Measurements from ENCODE around the gene FKBP5. TPM values are rescaled to one million over a fixed set of nuclear protein-coding genes. Genes with fewer than 3 reads are reported as not detected.

The FKBP5 gene
- total and polyA plus RNA-seq, 12 donors = 20.3 to 199 (median 48.6) TPM

DNA sequence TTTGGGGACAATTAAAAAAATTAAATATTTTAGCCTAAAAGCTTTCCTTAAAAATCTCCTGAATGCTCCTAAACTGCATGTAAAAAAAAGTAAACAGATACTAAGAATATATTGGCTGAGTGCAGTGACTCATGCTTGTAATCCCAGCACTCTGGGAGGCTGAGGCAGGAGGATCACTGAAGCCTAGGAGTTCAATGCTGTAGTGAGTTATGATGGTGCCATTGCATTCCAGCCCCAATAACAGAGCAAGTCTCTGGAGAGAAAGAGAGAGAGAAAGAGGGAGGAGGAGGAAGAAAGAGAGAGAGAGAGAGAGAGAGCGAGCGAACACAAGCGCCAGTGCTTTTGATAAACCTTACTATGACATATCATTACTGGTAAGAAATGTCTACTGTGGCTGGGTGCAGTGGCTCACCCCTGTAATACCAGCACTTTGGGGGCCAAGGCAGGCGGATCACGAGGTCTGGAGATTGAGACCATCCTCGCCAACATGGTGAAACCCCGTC, 58.8 kb downstream of the FKBP5 start:
- WGBS, 2 donors = 98% methylated on average over 7 of the region's 7 CpGs
- H3K36me3 ChIP-seq = peaks cover 0 to 85% (median 0%) of the 10 kb centered on the region in 9 donors
- no peaks in the 10 kb centered on the region for H3K9me3 ChIP-seq
- DNase-seq (no peak), ATAC-seq (no peak)
- H3K27ac ChIP-seq = peak overlapping the region in 1 of 10 donors; percentile 23
- TF ChIP-seq CTCF (IDR thresholded peaks at IDR 0.05) = no peak
- intact Hi-C loops (cut with DNase I) = loop anchor here in 3 of 10 donors (5.0 kb wide), 2 partner anchors 43 to 48 kb away; no protein-coding TSS in a partner anchor
- H3K4me3 ChIP-seq = no peak overlapping the region
- no peaks in the 10 kb centered on the region for H3K27me3 ChIP-seq
- H3K4me1 ChIP-seq = peaks cover 0 to 48% (median 10%) of the 10 kb centered on the region in 9 donors

GRCh38 chr6:35626401-35626800, 62.3 kb downstream of the FKBP5 start:
- Histone ChIP-seq H3K4me3 (no peak overlapping the region), H3K36me3 (peaks cover 0 to 84% (median 0%) of the 10 kb centered on the region in 9 donors), H3K27ac (no peak overlapping the region), H3K4me1 (peaks cover 0 to 58% (median 0%) of the 10 kb centered on the region in 9 donors), H3K9me3 (no peaks in the 10 kb centered on the region), H3K27me3 (no peaks in the 10 kb centered on the region)
- DNase-seq (no peak), ATAC-seq (no peak)
- 88 to 91% methylated on average over 2 of the region's 2 CpGs for WGBS, 2 donors
- no peak for TF ChIP-seq CTCF (IDR thresholded peaks at IDR 0.05)
- intact Hi-C loops (cut with DNase I) = loop anchor here in 1 of 10 donors (5.0 kb wide), 1 partner anchor 39 kb away; no protein-coding TSS in a partner anchor

DNA sequence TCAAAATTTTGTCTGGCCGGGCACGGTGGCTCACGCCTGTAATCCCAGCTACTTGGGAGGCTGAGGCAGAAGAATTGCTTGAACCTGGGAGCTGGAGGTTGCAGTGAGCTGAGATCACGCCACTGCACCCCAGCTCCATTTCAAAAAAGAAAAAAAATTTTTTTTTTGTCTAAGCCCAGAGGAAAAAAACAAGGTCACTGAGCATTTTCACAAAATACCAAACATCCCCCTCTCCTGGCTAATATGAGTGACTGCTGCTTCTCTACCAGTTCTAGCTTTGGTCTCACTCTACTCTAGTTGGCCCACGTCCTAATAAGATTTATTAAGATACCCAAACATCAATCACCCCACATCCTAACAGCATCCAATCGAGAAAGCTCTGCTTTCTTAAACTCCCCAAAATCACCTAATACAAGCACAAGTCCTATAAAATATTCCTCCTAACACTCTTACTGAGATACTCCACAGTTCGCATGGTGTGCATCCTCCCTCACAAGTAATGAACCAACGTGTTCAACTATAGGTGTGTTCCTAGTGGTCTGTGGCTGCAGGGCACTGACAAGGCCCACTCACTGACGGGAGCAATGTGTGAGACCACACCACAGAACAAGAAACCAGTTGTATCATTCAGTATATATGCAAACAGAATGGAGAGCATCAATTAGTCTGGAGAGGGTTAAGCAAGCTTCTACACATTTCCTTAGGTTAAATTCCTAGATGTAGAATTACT, 64.2 kb downstream of the FKBP5 start:
- ATAC-seq = peak in 1 of 8 donors; percentile 23
- H3K4me1 ChIP-seq = peaks cover 0 to 63% (median 0%) of the 10 kb centered on the region in 9 donors
- DNase-seq = no peak
- no peak overlapping the region for H3K4me3 ChIP-seq
- no peaks in the 10 kb centered on the region for H3K9me3 ChIP-seq
- WGBS, 2 donors = 90% methylated on average over 9 of the region's 9 CpGs
- H3K36me3 ChIP-seq = peaks cover 0 to 84% (median 5%) of the 10 kb centered on the region in 9 donors
- peak in 8 of 9 donors; percentile 10 to 51 (median 31) for TF ChIP-seq CTCF (IDR thresholded peaks at IDR 0.05)
- no peaks in the 10 kb centered on the region for H3K27me3 ChIP-seq
- intact Hi-C loops (cut with DNase I) = loop anchor here in 4 of 10 donors (5.0 kb wide), 4 partner anchors 37 to 307 kb away; no protein-coding TSS in a partner anchor
- peak overlapping the region in 2 of 10 donors; percentile 62 to 69 for H3K27ac ChIP-seq

- no peak for TF ChIP-seq CTCF (IDR thresholded peaks at IDR 0.05)
- ATAC-seq (no peak), DNase-seq (no peak)
- Histone ChIP-seq H3K27me3 (no peaks in the 10 kb centered on the region), H3K27ac (peak overlapping the region in 1 of 10 donors; percentile 57), H3K36me3 (peaks cover 0 to 86% (median 25%) of the 10 kb centered on the region in 9 donors), H3K4me1 (peaks cover 0 to 51% (median 0%) of the 10 kb centered on the region in 9 donors), H3K9me3 (no peaks in the 10 kb centered on the region), H3K4me3 (no peak overlapping the region)
- WGBS, 2 donors = 98% methylated on average over 4 of the region's 4 CpGs
- intact Hi-C loops (cut with DNase I) = loop anchor here in 4 of 10 donors (5.0 kb wide), 4 partner anchors 35 to 305 kb away; no protein-coding TSS in a partner anchor
Measured at GRCh38 chr6:35622283-35622682, 66.4 kb downstream of the FKBP5 start.

Data from heart right ventricle (tissue), 16 donors.